Naive B cell (primary cell): ENCODE data around the gene UACA. TPM values are rescaled to one million over a fixed set of nuclear protein-coding genes. Genes with fewer than 3 reads are reported as not detected.
A peak's percentile ranks its signal among the peaks of the same experiment; 100 is the strongest.

Experiments
- ATAC-seq, 2 donors: fragments of 150-1000 bp; cut with Tn5 transposase; 2 replicates each; pipeline ENCODE4 v1.10.0; 2021; ENCODE audit warnings: low read depth in 2 of 2, mild to moderate bottlenecking in 2 of 2, moderate library complexity in 2 of 2
- DNase-seq: peaks from one replicate; pipeline ENCODE4 v3.0.0; 2022
- H3K27ac Mint-ChIP-seq, 6 donors: one replicate each; pipeline ENCODE4 v1.8.0; 2020 to 2022; ENCODE audit warnings: mild to moderate bottlenecking in 6 of 6, mixed read lengths in 6 of 6, moderate library complexity in 5 of 6, inconsistent platforms in 2 of 6
- H3K27me3 Mint-ChIP-seq, 3 donors: one replicate each; pipeline ENCODE4 v1.8.0; 2021 to 2022; ENCODE audit warnings: mixed read lengths in 3 of 3, mild to moderate bottlenecking in 1 of 3
- H3K36me3 Mint-ChIP-seq, 2 donors: one replicate each; pipeline ENCODE4 v1.8.0; 2020 to 2022; ENCODE audit warnings: mixed read lengths in 2 of 2, inconsistent platforms in 1 of 2, mild to moderate bottlenecking in 1 of 2
- H3K4me1 Mint-ChIP-seq, 3 donors: one replicate each; pipeline ENCODE4 v1.8.0; 2020 to 2022; ENCODE audit warnings: mixed read lengths in 3 of 3, inconsistent platforms in 1 of 3, mild to moderate bottlenecking in 1 of 3, moderate library complexity in 1 of 3
- H3K4me3 Mint-ChIP-seq, 8 donors: one replicate each; pipeline ENCODE4 v1.8.0; 2020 to 2022; ENCODE audit warnings: mild to moderate bottlenecking in 8 of 8, mixed read lengths in 8 of 8, moderate library complexity in 8 of 8, inconsistent platforms in 2 of 8
- H3K9me3 Mint-ChIP-seq, 7 donors: one replicate each; pipeline ENCODE4 v1.8.0; 2020 to 2022; ENCODE audit warnings: mixed read lengths in 7 of 7, mild to moderate bottlenecking in 5 of 7, inconsistent platforms in 2 of 7, moderate library complexity in 1 of 7
- polyA plus RNA-seq, 6 donors: library from polyadenylated mRNA; unstranded; fragments of 300-500 nt; fragmentation: Illumina TruSeq; gene quantifications; one replicate each; pipeline ENCODE4 v1.2.3, GENCODE V29; 2021; ENCODE audit warnings: low read depth in 6 of 6

UACA gene
- polyA plus RNA-seq, 6 donors from 2014 or later = 2.0 to 14.9 (median 8.5) TPM

GRCh38 chr15:70650567-70651302 is 112.6 kb downstream of the UACA start:
- Mint-ChIP-seq H3K27ac (no peak overlapping the region), H3K36me3 (peaks cover 0 to 10% of the 10 kb centered on the region in 2 donors), H3K4me3 (no peak overlapping the region), H3K4me1 (no peaks in the 10 kb centered on the region), H3K9me3 (no peaks in the 10 kb centered on the region), H3K27me3 (peaks cover 19 to 26% (median 23%) of the 10 kb centered on the region in 3 donors)
- DNase-seq (no peak), ATAC-seq (no peak)

GRCh38 chr15:70647396-70647795 is 116.0 kb downstream of the UACA start:
- no peak overlapping the region for H3K27ac Mint-ChIP-seq
- H3K4me3 Mint-ChIP-seq = no peak overlapping the region
- ATAC-seq (no peak), DNase-seq (no peak)
- H3K9me3 Mint-ChIP-seq = no peaks in the 10 kb centered on the region
- H3K27me3 Mint-ChIP-seq = peaks cover 30 to 49% (median 31%) of the 10 kb centered on the region in 3 donors
- no peaks in the 10 kb centered on the region for H3K4me1 Mint-ChIP-seq
- H3K36me3 Mint-ChIP-seq = peaks cover 0 to 6% of the 10 kb centered on the region in 2 donors

DNA sequence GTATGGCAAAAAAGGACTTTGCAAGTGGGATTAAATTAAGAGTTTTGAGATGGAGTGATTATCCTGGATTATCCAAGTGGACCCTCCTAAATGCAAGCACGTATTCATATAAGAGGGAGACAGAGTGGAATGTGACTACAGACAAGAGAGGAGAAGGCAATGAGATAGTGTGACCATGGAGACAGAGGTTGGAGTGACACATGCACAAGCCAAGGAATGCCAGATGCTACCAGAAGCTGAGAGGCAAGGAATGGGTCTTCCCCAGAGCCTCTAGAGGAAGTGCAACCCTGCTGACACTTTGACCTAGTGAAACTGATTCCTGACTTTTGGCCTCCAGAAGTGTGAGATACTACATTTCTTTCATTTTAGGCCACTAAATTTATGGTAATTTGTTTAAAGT is 117.2 kb downstream of the UACA start:
- DNase-seq (no peak), ATAC-seq (no peak)
- H3K9me3 Mint-ChIP-seq = no peaks in the 10 kb centered on the region
- no peak overlapping the region for H3K4me3 Mint-ChIP-seq
- H3K27ac Mint-ChIP-seq = no peak overlapping the region
- H3K4me1 Mint-ChIP-seq = no peaks in the 10 kb centered on the region
- peaks cover 0 to 6% of the 10 kb centered on the region in 2 donors for H3K36me3 Mint-ChIP-seq
- peaks cover 30 to 49% (median 31%) of the 10 kb centered on the region in 3 donors for H3K27me3 Mint-ChIP-seq

- Mint-ChIP-seq H3K4me1 (no peaks in the 10 kb centered on the region), H3K36me3 (no peaks in the 10 kb centered on the region), H3K4me3 (no peak overlapping the region), H3K27me3 (peaks cover 17 to 45% (median 30%) of the 10 kb centered on the region in 3 donors), H3K27ac (no peak overlapping the region), H3K9me3 (no peaks in the 10 kb centered on the region)
- ATAC-seq (no peak), DNase-seq (no peak)
These were observed 119.6 kb downstream of the UACA start for GRCh38 chr15:70643783-70644125.

GRCh38 chr15:70643106-70643782 is 120.1 kb downstream of the UACA start:
- no peak for ATAC-seq
- no peaks in the 10 kb centered on the region for H3K36me3 Mint-ChIP-seq
- H3K9me3 Mint-ChIP-seq = no peaks in the 10 kb centered on the region
- no peak for DNase-seq
- no peak overlapping the region for H3K4me3 Mint-ChIP-seq
- no peaks in the 10 kb centered on the region for H3K4me1 Mint-ChIP-seq
- peaks cover 17 to 45% (median 30%) of the 10 kb centered on the region in 3 donors for H3K27me3 Mint-ChIP-seq
- no peak overlapping the region for H3K27ac Mint-ChIP-seq

DNA sequence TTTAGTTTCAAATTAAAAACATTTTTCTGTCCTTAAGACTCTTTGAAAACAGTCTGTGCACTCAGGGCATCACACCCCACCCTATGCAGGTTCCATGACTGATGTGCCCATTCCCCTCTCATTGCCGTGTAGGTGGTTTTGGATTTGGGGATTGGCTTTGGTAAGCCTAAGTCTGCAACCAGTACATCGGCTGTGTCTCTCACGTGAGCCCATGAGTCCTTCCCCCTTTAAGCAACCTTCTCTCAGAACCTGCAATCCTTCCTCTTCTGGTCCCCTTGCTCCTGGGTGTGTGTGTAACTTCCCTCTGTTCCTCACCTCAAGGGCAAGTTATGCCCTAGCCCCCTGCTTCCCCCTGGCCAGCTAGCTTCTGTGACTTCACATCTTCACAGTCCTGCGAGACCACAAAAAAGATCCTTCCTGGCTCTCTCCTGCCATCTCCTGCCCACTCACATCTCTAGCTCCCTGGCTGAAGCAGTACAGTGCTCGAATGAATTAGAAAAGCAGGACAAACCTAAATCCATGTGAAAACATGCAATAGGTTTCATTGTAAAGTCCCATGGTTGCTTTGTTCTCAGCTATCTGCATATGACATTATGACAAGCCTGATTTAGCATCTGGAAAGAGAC is 126.7 kb downstream of the UACA start:
- DNase-seq (no peak), ATAC-seq (no peak)
- Mint-ChIP-seq H3K27me3 (peaks cover 29 to 49% (median 37%) of the 10 kb centered on the region in 3 donors), H3K27ac (peak overlapping the region in 1 of 6 donors; percentile 77), H3K36me3 (no peaks in the 10 kb centered on the region), H3K4me3 (no peak overlapping the region), H3K9me3 (no peaks in the 10 kb centered on the region), H3K4me1 (no peaks in the 10 kb centered on the region)

DNA sequence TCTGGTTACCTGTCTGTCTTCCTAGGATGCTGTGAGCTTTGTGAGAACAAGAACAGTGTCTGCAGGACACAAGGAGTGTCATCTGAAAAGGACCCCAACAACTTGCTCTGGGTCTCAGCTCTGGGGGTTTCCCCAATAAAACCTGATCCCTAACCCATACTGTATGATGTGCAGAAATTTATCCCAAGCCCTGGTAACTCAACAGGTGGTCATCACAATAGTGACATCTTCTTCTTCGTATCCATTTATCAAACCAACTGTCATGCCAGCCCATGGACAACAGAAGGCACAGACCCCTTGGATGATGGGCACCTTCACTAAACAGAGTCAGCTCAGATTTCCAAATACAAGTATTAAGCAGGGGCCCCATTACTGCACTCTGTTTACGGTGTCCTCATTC is 127.5 kb downstream of the UACA start:
- ATAC-seq = no peak
- Mint-ChIP-seq H3K27me3 (peaks cover 29 to 56% (median 41%) of the 10 kb centered on the region in 3 donors), H3K9me3 (no peaks in the 10 kb centered on the region), H3K27ac (no peak overlapping the region), H3K36me3 (no peaks in the 10 kb centered on the region), H3K4me3 (no peak overlapping the region), H3K4me1 (no peaks in the 10 kb centered on the region)
- DNase-seq = no peak

DNA sequence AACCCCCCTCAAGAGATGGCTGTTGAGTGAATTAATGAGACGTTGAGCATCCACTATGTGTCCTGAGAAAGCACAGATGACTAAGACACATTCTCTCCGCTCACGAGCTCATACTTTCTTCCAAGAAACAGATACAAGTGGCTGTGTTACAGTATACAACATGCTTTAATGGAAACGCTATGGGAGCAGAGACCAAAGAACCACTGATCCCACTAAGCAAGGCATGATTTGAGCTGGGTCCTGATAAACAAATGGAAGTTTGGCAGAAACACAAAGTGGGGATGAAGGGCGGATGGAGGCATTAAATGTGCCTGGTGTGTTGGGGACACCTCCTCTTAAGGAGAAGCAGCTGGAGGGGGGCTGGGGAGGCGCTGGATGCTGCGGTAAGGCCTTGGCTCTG is 129.4 kb downstream of the UACA start:
- H3K27ac Mint-ChIP-seq = no peak overlapping the region
- no peaks in the 10 kb centered on the region for H3K4me1 Mint-ChIP-seq
- H3K9me3 Mint-ChIP-seq = no peaks in the 10 kb centered on the region
- H3K36me3 Mint-ChIP-seq = no peaks in the 10 kb centered on the region
- ATAC-seq = no peak
- H3K4me3 Mint-ChIP-seq = peak overlapping the region in 1 of 8 donors; percentile 21
- DNase-seq = no peak
- peaks cover 29 to 70% (median 53%) of the 10 kb centered on the region in 3 donors for H3K27me3 Mint-ChIP-seq

- DNase-seq = no peak
- Mint-ChIP-seq H3K36me3 (no peaks in the 10 kb centered on the region), H3K9me3 (no peaks in the 10 kb centered on the region), H3K27me3 (peaks cover 33 to 78% (median 60%) of the 10 kb centered on the region in 3 donors), H3K4me3 (no peak overlapping the region), H3K27ac (no peak overlapping the region), H3K4me1 (no peaks in the 10 kb centered on the region)
- ATAC-seq = no peak
These were observed 130.1 kb downstream of the UACA start for GRCh38 chr15:70633103-70633831.

DNA sequence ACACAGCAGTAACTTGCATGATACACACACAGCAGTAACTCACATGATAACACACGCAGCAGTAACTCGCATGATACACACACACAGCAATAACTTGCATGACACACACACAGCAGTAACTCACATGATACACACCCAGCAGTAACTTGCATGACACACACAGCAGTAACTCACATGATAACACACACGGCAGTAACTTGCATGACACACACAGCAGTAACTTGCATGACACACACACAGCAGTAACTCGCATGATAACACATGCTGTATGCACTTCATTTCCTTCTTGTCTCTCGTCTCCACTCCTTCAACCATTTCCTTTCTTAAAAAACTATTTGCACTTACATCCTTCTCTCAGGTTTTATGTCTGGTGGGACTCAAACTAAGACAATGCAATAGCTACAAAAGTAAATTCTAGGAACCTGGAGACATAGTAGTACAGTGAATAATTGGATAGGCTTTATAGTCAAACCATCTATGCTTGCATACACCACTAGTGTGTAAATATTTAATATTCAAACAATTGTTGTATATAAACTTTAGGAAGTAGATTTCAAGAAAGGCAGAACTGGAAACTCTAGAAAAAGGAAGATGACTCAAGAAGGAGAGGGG is 130.8 kb downstream of the UACA start:
- H3K4me3 Mint-ChIP-seq = no peak overlapping the region
- no peak for ATAC-seq
- no peaks in the 10 kb centered on the region for H3K9me3 Mint-ChIP-seq
- H3K36me3 Mint-ChIP-seq = no peaks in the 10 kb centered on the region
- DNase-seq = no peak
- no peak overlapping the region for H3K27ac Mint-ChIP-seq
- no peaks in the 10 kb centered on the region for H3K4me1 Mint-ChIP-seq
- H3K27me3 Mint-ChIP-seq = peaks cover 38 to 78% (median 67%) of the 10 kb centered on the region in 3 donors

- Mint-ChIP-seq H3K36me3 (no peaks in the 10 kb centered on the region), H3K4me1 (no peaks in the 10 kb centered on the region), H3K27me3 (peaks cover 41 to 77% (median 72%) of the 10 kb centered on the region in 3 donors), H3K4me3 (no peak overlapping the region), H3K27ac (no peak overlapping the region), H3K9me3 (no peaks in the 10 kb centered on the region)
- no peak for ATAC-seq
- DNase-seq = no peak
These were observed 131.3 kb downstream of the UACA start for GRCh38 chr15:70632079-70632478.

- peak overlapping the region in 1 of 8 donors; percentile 30 for H3K4me3 Mint-ChIP-seq
- ATAC-seq = no peak
- no peaks in the 10 kb centered on the region for H3K36me3 Mint-ChIP-seq
- H3K27ac Mint-ChIP-seq = peak overlapping the region in 1 of 6 donors; percentile 65
- DNase-seq = no peak
- peaks cover 37 to 62% (median 56%) of the 10 kb centered on the region in 3 donors for H3K27me3 Mint-ChIP-seq
- H3K4me1 Mint-ChIP-seq = peaks cover 0 to 10% (median 6%) of the 10 kb centered on the region in 3 donors
- H3K9me3 Mint-ChIP-seq = peaks cover 0 to 4% (median 0%) of the 10 kb centered on the region in 7 donors
These were observed 133.6 kb downstream of the UACA start for GRCh38 chr15:70629735-70630273.

DNA sequence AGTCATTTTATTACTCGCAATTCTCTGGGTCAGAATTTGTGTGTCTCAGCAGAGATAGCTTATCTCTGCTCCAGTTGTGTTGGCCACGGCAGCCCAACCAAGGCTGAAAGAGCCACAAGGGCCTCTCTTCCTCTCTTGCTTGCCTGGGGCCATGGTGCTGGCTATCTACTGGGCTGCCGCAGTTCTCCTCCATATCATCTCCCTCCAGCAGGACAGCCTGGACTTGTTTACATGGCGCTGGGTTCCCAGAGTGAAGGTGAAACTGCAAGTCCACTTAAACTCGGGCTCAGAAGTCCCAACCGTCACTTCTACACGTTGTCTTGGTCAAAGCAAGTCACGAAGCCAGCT is 134.8 kb downstream of the UACA start:
- DNase-seq (no peak), ATAC-seq (no peak)
- Mint-ChIP-seq H3K4me3 (no peak overlapping the region), H3K9me3 (peaks cover 3 to 12% (median 5%) of the 10 kb centered on the region in 7 donors), H3K36me3 (peaks cover 0 to 7% of the 10 kb centered on the region in 2 donors), H3K27me3 (peaks cover 36 to 56% (median 45%) of the 10 kb centered on the region in 3 donors), H3K4me1 (peaks cover 0 to 10% (median 6%) of the 10 kb centered on the region in 3 donors), H3K27ac (peak overlapping the region in 1 of 6 donors; percentile 71)
